ENCODE data around the gene IFT80.

IFT80 gene

GRCh38 chr3:160399125-160400029 lies at the start of gene IFT80, which contains the start of gene SMC4:
TSS of gene IFT80 (minus strand) at chr3:160399225. CDS start at chr3:160384600, 14,625 bp downstream.
TSS of gene SMC4 (plus strand) at chr3:160399650. CDS start at chr3:160400827, 1,177 bp downstream.
- peak; percentile 92 for DNase-seq (ENCODE audit: low read depth)

- no peak for DNase-seq (ENCODE audit: low read depth)
These were observed 48.5 kb upstream of the IFT80 start for GRCh38 chr3:160447544-160447943.

- DNase-seq (ENCODE audit: low read depth): no peak
These were observed 47.6 kb upstream of the IFT80 start for GRCh38 chr3:160446522-160447056.

GRCh38 chr3:160445854-160446253 lies 46.8 kb upstream of the IFT80 start:
- DNase-seq (ENCODE audit: low read depth): no peak

GRCh38 chr3:160444411-160444810 lies 45.4 kb upstream of the IFT80 start:
- no peak for DNase-seq (ENCODE audit: low read depth)

GRCh38 chr3:160440687-160441086 lies 41.7 kb upstream of the IFT80 start:
- no peak for DNase-seq (ENCODE audit: low read depth)

- no peak for DNase-seq (ENCODE audit: low read depth)
These were observed 38.0 kb upstream of the IFT80 start for GRCh38 chr3:160437083-160437455.

GRCh38 chr3:160435747-160436146 lies 36.7 kb upstream of the IFT80 start:
- no peak for DNase-seq (ENCODE audit: low read depth)

- DNase-seq (ENCODE audit: low read depth): no peak
These were observed 36.1 kb upstream of the IFT80 start for GRCh38 chr3:160435095-160435494.

- no peak for DNase-seq (ENCODE audit: low read depth)
These were observed 35.0 kb upstream of the IFT80 start for GRCh38 chr3:160434071-160434470.

- no peak for DNase-seq (ENCODE audit: low read depth)
These were observed 28.9 kb upstream of the IFT80 start for GRCh38 chr3:160427832-160428424.

GRCh38 chr3:160417311-160417710 lies 18.3 kb upstream of the IFT80 start:
- no peak for DNase-seq (ENCODE audit: low read depth)

GRCh38 chr3:160413613-160414248 lies 14.7 kb upstream of the IFT80 start:
- DNase-seq (ENCODE audit: low read depth): peak; percentile 22

GRCh38 chr3:160412477-160412876 lies 13.5 kb upstream of the IFT80 start:
- no peak for DNase-seq (ENCODE audit: low read depth)

- no peak for DNase-seq (ENCODE audit: low read depth)
These were observed 11.0 kb upstream of the IFT80 start for GRCh38 chr3:160409812-160410610.

- no peak for DNase-seq (ENCODE audit: low read depth)
These were observed 4.9 kb upstream of the IFT80 start for GRCh38 chr3:160403796-160404470.

- no peak for DNase-seq (ENCODE audit: low read depth)
These were observed 4.1 kb upstream of the IFT80 start for GRCh38 chr3:160403028-160403545.

GRCh38 chr3:160402221-160403027 lies 3.4 kb upstream of the IFT80 start:
- no peak for DNase-seq (ENCODE audit: low read depth)

GRCh38 chr3:160401291-160402095 lies 2.5 kb upstream of the IFT80 start:
- no peak for DNase-seq (ENCODE audit: low read depth)

All from stimulated activated CD8-positive, alpha-beta memory T cell treated with anti-CD3 and anti-CD28 coated beads, Interleukin-7, amount 100 ng/mL, for 24 hours (primary cell).